ENCODE measurements around the gene SLC36A3. TPM values are rescaled to one million over a fixed set of nuclear protein-coding genes. Genes with fewer than 3 reads are reported as not detected.
"Not testable (repeated sequence)": the region's sequence is repeated elsewhere in the genome, so short reads cannot be mapped to it uniquely, and the experiment has no call there.

The SLC36A3 gene
- total and polyA plus RNA-seq, 3 experiments from 2014 or later = not detected

GRCh38 chr5:151239237-151239861 lies 64.2 kb downstream of the SLC36A3 start:
- CTCF ChIA-PET = interaction anchor here (0.7 to 7.2 kb wide), 33 partner anchors 9 to 197 kb away, joined by 3 to 66 read pairs (median 6); partner anchors contain the start of genes ANXA6, CCDC69 and GM2A
- H3K9me3 ChIP-seq (ENCODE audit: low read length) = no peaks in the 10 kb centered on the region
- Mint-ChIP-seq H3K4me3 (peak overlapping the region in 6 of 7 donors; percentile 9 to 84 (median 50)), H3K36me3 (no peaks in the 10 kb centered on the region), H3K27me3 (no peaks in the 10 kb centered on the region), H3K27ac (peak overlapping the region in 2 of 8 donors; percentile 12 to 25), H3K9me3 (no peaks in the 10 kb centered on the region), H3K4me1 (peaks cover 23 to 45% (median 25%) of the 10 kb centered on the region in 3 donors)
- no peak overlapping the region for H3K4me3 ChIP-seq (ENCODE audit: low read length)
- H3K27ac ChIP-seq (ENCODE audit: low read depth, low read length) = no peak overlapping the region
- no peaks in the 10 kb centered on the region for H3K36me3 ChIP-seq (ENCODE audit: insufficient read depth, low read length)
- H3K4me1 ChIP-seq (ENCODE audit: insufficient read depth, low read length) = peaks cover 17% of the 10 kb centered on the region
- H3K27me3 ChIP-seq (ENCODE audit: insufficient read depth, low read length, poor library complexity, severe bottlenecking) = no peaks in the 10 kb centered on the region
- DNase-seq = peak; percentile 42 to 73 (median 53)
- POLR2A ChIA-PET = interaction anchor here (0.9 to 1.9 kb wide), 4 partner anchors 13 to 28 kb away, joined by 3 to 10 read pairs (median 8); partner anchors contain the start of genes CCDC69 and GM2A

GRCh38 chr5:151238303-151238741 lies 65.2 kb downstream of the SLC36A3 start:
- H3K4me1 Mint-ChIP-seq = peaks cover 17 to 42% (median 20%) of the 10 kb centered on the region in 3 donors
- H3K4me3 ChIP-seq (ENCODE audit: low read length) = no peak overlapping the region
- H3K36me3 Mint-ChIP-seq = no peaks in the 10 kb centered on the region
- POLR2A ChIA-PET = interaction anchor here (0.9 to 1.9 kb wide), 7 partner anchors 12 to 37 kb away, joined by 3 to 10 read pairs (median 6); partner anchors contain the start of genes CCDC69 and GM2A
- H3K27me3 ChIP-seq (ENCODE audit: insufficient read depth, low read length, poor library complexity, severe bottlenecking) = no peaks in the 10 kb centered on the region
- no peak for DNase-seq
- H3K36me3 ChIP-seq (ENCODE audit: insufficient read depth, low read length) = no peaks in the 10 kb centered on the region
- peak overlapping the region in 6 of 7 donors; percentile 20 to 84 (median 72) for H3K4me3 Mint-ChIP-seq
- H3K9me3 ChIP-seq (ENCODE audit: low read length) = no peaks in the 10 kb centered on the region
- H3K27ac ChIP-seq (ENCODE audit: low read depth, low read length) = no peak overlapping the region
- H3K4me1 ChIP-seq (ENCODE audit: insufficient read depth, low read length) = peaks cover 25% of the 10 kb centered on the region
- CTCF ChIA-PET = interaction anchor here (0.7 to 7.2 kb wide), 32 partner anchors 8 to 196 kb away, joined by 3 to 66 read pairs (median 5); partner anchors contain the start of genes ANXA6, CCDC69 and GM2A
- H3K27me3 Mint-ChIP-seq = no peaks in the 10 kb centered on the region
- H3K9me3 Mint-ChIP-seq = no peaks in the 10 kb centered on the region
- H3K27ac Mint-ChIP-seq = peak overlapping the region in 5 of 8 donors; percentile 21 to 88 (median 73)

GRCh38 chr5:151237685-151238084 lies 65.9 kb downstream of the SLC36A3 start:
- ChIA-PET POLR2A (interaction anchor here (0.9 to 1.9 kb wide), 5 partner anchors 11 to 37 kb away, joined by 3 to 9 read pairs (median 6); partner anchors contain the start of genes CCDC69 and GM2A), CTCF (interaction anchor here (0.9 to 7.2 kb wide), 20 partner anchors 8 to 166 kb away, joined by 4 to 66 read pairs (median 8); partner anchors contain the start of genes ANXA6, CCDC69 and GM2A)
- Histone ChIP-seq H3K4me3 (ENCODE audit: low read length) (no peak overlapping the region), H3K27me3 (ENCODE audit: insufficient read depth, low read length, poor library complexity, severe bottlenecking) (no peaks in the 10 kb centered on the region), H3K4me1 (ENCODE audit: insufficient read depth, low read length) (peaks cover 25% of the 10 kb centered on the region), H3K36me3 (ENCODE audit: insufficient read depth, low read length) (no peaks in the 10 kb centered on the region), H3K27ac (ENCODE audit: low read depth, low read length) (no peak overlapping the region), H3K9me3 (ENCODE audit: low read length) (no peaks in the 10 kb centered on the region)
- H3K4me3 Mint-ChIP-seq = peak overlapping the region in 1 of 7 donors; percentile 70
- no peaks in the 10 kb centered on the region for H3K9me3 Mint-ChIP-seq
- peaks cover 17 to 48% (median 22%) of the 10 kb centered on the region in 3 donors for H3K4me1 Mint-ChIP-seq
- H3K27me3 Mint-ChIP-seq = no peaks in the 10 kb centered on the region
- H3K36me3 Mint-ChIP-seq = no peaks in the 10 kb centered on the region
- DNase-seq = no peak
- peak overlapping the region in 2 of 8 donors; percentile 38 to 47 for H3K27ac Mint-ChIP-seq

GRCh38 chr5:151236888-151237287 lies 66.7 kb downstream of the SLC36A3 start:
- CTCF ChIA-PET = interaction anchor here (1.1 to 7.2 kb wide), 9 partner anchors 9 to 165 kb away, joined by 4 to 66 read pairs (median 11); partner anchors contain the start of genes CCDC69 and GM2A
- Mint-ChIP-seq H3K27me3 (no peaks in the 10 kb centered on the region), H3K27ac (no peak overlapping the region), H3K4me3 (no peak overlapping the region), H3K4me1 (peaks cover 17 to 50% (median 22%) of the 10 kb centered on the region in 3 donors), H3K36me3 (no peaks in the 10 kb centered on the region), H3K9me3 (no peaks in the 10 kb centered on the region)
- H3K4me3 ChIP-seq (ENCODE audit: low read length) = no peak overlapping the region
- POLR2A ChIA-PET = interaction anchor here (1.5 kb wide), 1 partner anchor 36 kb away, joined by 3 read pairs; no protein-coding TSS in a partner anchor
- peaks cover 25% of the 10 kb centered on the region for H3K4me1 ChIP-seq (ENCODE audit: insufficient read depth, low read length)
- DNase-seq = no peak
- no peaks in the 10 kb centered on the region for H3K36me3 ChIP-seq (ENCODE audit: insufficient read depth, low read length)
- H3K27me3 ChIP-seq (ENCODE audit: insufficient read depth, low read length, poor library complexity, severe bottlenecking) = no peaks in the 10 kb centered on the region
- H3K27ac ChIP-seq (ENCODE audit: low read depth, low read length) = no peak overlapping the region
- no peaks in the 10 kb centered on the region for H3K9me3 ChIP-seq (ENCODE audit: low read length)

GRCh38 chr5:151235239-151235571 lies 68.4 kb downstream of the SLC36A3 start:
- H3K27me3 ChIP-seq (ENCODE audit: insufficient read depth, low read length, poor library complexity, severe bottlenecking); H3K27me3 Mint-ChIP-seq; H3K27ac ChIP-seq (ENCODE audit: low read depth, low read length); H3K9me3 Mint-ChIP-seq; DNase-seq; H3K4me3 Mint-ChIP-seq; H3K36me3 Mint-ChIP-seq; H3K9me3 ChIP-seq (ENCODE audit: low read length); H3K36me3 ChIP-seq (ENCODE audit: insufficient read depth, low read length): not testable (repeated sequence)
- peaks cover 25% of the 10 kb centered on the region for H3K4me1 ChIP-seq (ENCODE audit: insufficient read depth, low read length)
- ChIA-PET POLR2A (interaction anchor here (0.5 to 2.0 kb wide), 5 partner anchors 11 to 45 kb away, joined by 4 to 14 read pairs (median 9); partner anchors contain the start of genes CCDC69 and GM2A), CTCF (interaction anchor here (1.1 to 7.2 kb wide), 7 partner anchors 11 to 81 kb away, joined by 3 to 66 read pairs (median 6); partner anchors contain the start of genes CCDC69 and GM2A)
- Mint-ChIP-seq H3K27ac (peak overlapping the region in 1 of 8 donors; percentile 6), H3K4me1 (peaks cover 17 to 50% (median 22%) of the 10 kb centered on the region in 3 donors)
- peak overlapping the region; percentile 25 for H3K4me3 ChIP-seq (ENCODE audit: low read length)

GRCh38 chr5:151234476-151235238 lies 68.9 kb downstream of the SLC36A3 start:
- peak overlapping the region; percentile 25 for H3K4me3 ChIP-seq (ENCODE audit: low read length)
- peaks cover 25% of the 10 kb centered on the region for H3K4me1 ChIP-seq (ENCODE audit: insufficient read depth, low read length)
- POLR2A ChIA-PET = interaction anchor here (0.5 to 2.0 kb wide), 4 partner anchors 11 to 44 kb away, joined by 6 to 14 read pairs (median 9); partner anchors contain the start of genes CCDC69 and GM2A
- no peaks in the 10 kb centered on the region for H3K9me3 ChIP-seq (ENCODE audit: low read length)
- peak in 2 of 5 donors; percentile 27 to 57 for DNase-seq
- no peaks in the 10 kb centered on the region for H3K27me3 ChIP-seq (ENCODE audit: insufficient read depth, low read length, poor library complexity, severe bottlenecking)
- Mint-ChIP-seq H3K4me3 (peak overlapping the region in 6 of 7 donors; percentile 5 to 72 (median 54)), H3K4me1 (peaks cover 17 to 50% (median 22%) of the 10 kb centered on the region in 3 donors), H3K36me3 (no peaks in the 10 kb centered on the region), H3K27ac (peak overlapping the region in 6 of 8 donors; percentile 6 to 85 (median 74)), H3K9me3 (no peaks in the 10 kb centered on the region), H3K27me3 (peaks cover 0 to 3% of the 10 kb centered on the region in 2 donors)
- H3K36me3 ChIP-seq (ENCODE audit: insufficient read depth, low read length) = no peaks in the 10 kb centered on the region
- no peak overlapping the region for H3K27ac ChIP-seq (ENCODE audit: low read depth, low read length)
- CTCF ChIA-PET = interaction anchor here (0.5 to 7.2 kb wide), 9 partner anchors 11 to 119 kb away, joined by 3 to 66 read pairs (median 5); partner anchors contain the start of genes CCDC69 and GM2A

GRCh38 chr5:151233616-151234085 lies 69.9 kb downstream of the SLC36A3 start:
- H3K4me3 Mint-ChIP-seq = peak overlapping the region in 1 of 7 donors; percentile 27
- H3K4me1 Mint-ChIP-seq = peaks cover 12 to 42% (median 18%) of the 10 kb centered on the region in 3 donors
- Histone ChIP-seq H3K4me3 (ENCODE audit: low read length) (no peak overlapping the region), H3K27ac (ENCODE audit: low read depth, low read length) (no peak overlapping the region), H3K9me3 (ENCODE audit: low read length) (no peaks in the 10 kb centered on the region), H3K27me3 (ENCODE audit: insufficient read depth, low read length, poor library complexity, severe bottlenecking) (no peaks in the 10 kb centered on the region), H3K4me1 (ENCODE audit: insufficient read depth, low read length) (peaks cover 19% of the 10 kb centered on the region), H3K36me3 (ENCODE audit: insufficient read depth, low read length) (no peaks in the 10 kb centered on the region)
- no peaks in the 10 kb centered on the region for H3K36me3 Mint-ChIP-seq
- ChIA-PET CTCF (interaction anchor here (1.3 to 7.2 kb wide), 5 partner anchors 10 to 118 kb away, joined by 4 to 66 read pairs (median 20); partner anchors contain the start of gene CCDC69), POLR2A (interaction anchor here (1.7 to 2.0 kb wide), 2 partner anchors 10 to 19 kb away, joined by 9 to 14 read pairs; partner anchors contain the start of gene CCDC69)
- no peak for DNase-seq
- peaks cover 0 to 3% of the 10 kb centered on the region in 2 donors for H3K27me3 Mint-ChIP-seq
- H3K27ac Mint-ChIP-seq = no peak overlapping the region
- H3K9me3 Mint-ChIP-seq = no peaks in the 10 kb centered on the region
